Pancreas (tissue), 10 donors: Measurements from ENCODE around the gene MYBPC3. TPM values are rescaled to one million over a fixed set of nuclear protein-coding genes. Genes with fewer than 3 reads are reported as not detected.
A peak's percentile ranks its signal among the peaks of the same experiment; 100 is the strongest.

Experiments
- ATAC-seq, 4 donors: fragments of 200-7000 bp; cut with Tn5 transposase; one replicate each; pipeline versions ENCODE4 v1.8.0 to v1.9.1; 2020; ENCODE audit warnings: mild to moderate bottlenecking in 4 of 4, moderate library complexity in 4 of 4
- DNase-seq, 6 donors: peaks; one replicate each; pipeline ENCODE4 v3.0.0-alpha.2; 2020
- FAIRE-seq: peaks from 2 replicates; lab custom pipeline; 2012; peaks lifted over from hg19 to GRCh38; lab: Jason Lieb, UNC
- H3K27ac ChIP-seq, 4 donors: fragments of 200-600 bp; sonication (generic); 1 replicate in 3 of 4; 2 replicates in 1 of 4; pipeline versions ENCODE4 v1.5.0 to v1.8.0; 2020
- H3K27me3 ChIP-seq, 4 donors: fragments of 200-600 bp; one replicate each; pipeline ENCODE4 v1.8.0; 2021
- H3K36me3 ChIP-seq, 3 donors: fragments of 200-600 bp; sonication (generic) in 1 of 3; one replicate each; pipeline versions ENCODE4 v1.5.0 to v1.8.0; 2020 to 2021
- H3K4me1 ChIP-seq, 3 donors: fragments of 200-600 bp; one replicate each; pipeline ENCODE4 v1.8.0; 2021
- H3K4me3 ChIP-seq, 4 donors: fragments of 200-600 bp; sonication (generic) in 2 of 4; one replicate each; pipeline versions ENCODE4 v1.5.0 to v1.8.0; 2020 to 2021
- H3K9me3 ChIP-seq, 4 donors: fragments of 200-600 bp; one replicate each; pipeline ENCODE4 v1.8.0; 2021
- CTCF ChIP-seq, 4 donors: fragments of 200-600 bp; sonication (generic) in 3 of 4; IDR thresholded peaks; one replicate each; pipeline versions ENCODE4 v1.5.0 to v1.8.0; 2021; ENCODE audit warnings: antibody characterized with exemption in 4 of 4
- WGBS, 2 donors: extraction: QIAGEN DNeasy Blood & Tissue Kit; methylation state at CpG; one replicate each; pipeline ENCODE4 v1.1.7; 2013; 5-methylcytosine and 5-hydroxymethylcytosine counted together
- intact Hi-C, 3 donors: fragments of 100-400 bp; cut with DNase I; formaldehyde crosslinking; loops; one replicate each; pipeline versions ENCODE4 v1.11.1 to v1.14.2; 2022
- polyA plus RNA-seq, 2 donors: library from polyadenylated mRNA; stranded (reverse); fragments of 200-250 nt; gene quantifications; one replicate each; pipeline ENCODE4 v1.2.3, GENCODE V29; 2013
- total RNA-seq, 6 donors: library from RNA; stranded (reverse); fragmentation: NEBNext Ultra II Directional in 4 of 6; extraction: Animal tissue kit (Norgen Biotek cat#: 25700) in 4 of 6; gene quantifications; one replicate each; pipeline versions ENCODE4 v1.2.1 to v1.2.4, GENCODE V29; 2021 to 2023
- donor health status: healthy with polysubstance abuse.
- donor health status: DM: no; HTN: no; CAD: no; lungs with moderate emphysema.
- donor health status: DM: no; HTN: no; CAD: no.
- donor health status: control.
- donor health status: control.
- donor health status: Bipolar disorder and iron deficiency.
- donor health status: DM: yes; HTN: yes; CAD: no.
- donor health status: DM: no; HTN: no; CAD: no.
- donor health status: DM: no; HTN: no; CAD: no.
- donor health status: DM: yes; HTN: yes; CAD: no.

MYBPC3 gene
- total and polyA plus RNA-seq, 8 donors = 0.06 to 1.0 (median 0.12) TPM; not detected in 2

GRCh38 chr11:47349521-47350095 is 2.9 kb downstream of the MYBPC3 start:
- Histone ChIP-seq H3K27me3 (no peaks in the 10 kb centered on the region), H3K9me3 (no peaks in the 10 kb centered on the region), H3K27ac (no peak overlapping the region), H3K4me1 (peaks cover 0 to 10% (median 8%) of the 10 kb centered on the region in 3 donors), H3K4me3 (no peak overlapping the region), H3K36me3 (no peaks in the 10 kb centered on the region)
- intact Hi-C loops = loop anchor here in 1 of 3 donors (10.0 kb wide), 1 partner anchor 175 kb away; the partner anchor contains the start of gene ARFGAP2
- no peak for TF ChIP-seq CTCF (IDR thresholded peaks at IDR 0.05)
- no peak for FAIRE-seq
- 91 to 93% methylated on average over 23 of the region's 23 CpGs for WGBS, 2 donors
- ATAC-seq = no peak
- DNase-seq = peak in 1 of 6 donors; percentile 70

- no peak for TF ChIP-seq CTCF (IDR thresholded peaks at IDR 0.05)
- FAIRE-seq = no peak
Measured at GRCh38 chr11:47348859-47349258, 3.6 kb downstream of the MYBPC3 start.

GRCh38 chr11:47348131-47348802 is 4.2 kb downstream of the MYBPC3 start:
- no peak for ATAC-seq
- Histone ChIP-seq H3K36me3 (no peaks in the 10 kb centered on the region), H3K27ac (no peak overlapping the region), H3K9me3 (no peaks in the 10 kb centered on the region), H3K4me1 (peaks cover 0 to 10% (median 8%) of the 10 kb centered on the region in 3 donors), H3K27me3 (no peaks in the 10 kb centered on the region), H3K4me3 (no peak overlapping the region)
- no peak for FAIRE-seq
- 80 to 82% methylated on average over 24 of the region's 24 CpGs for WGBS, 2 donors
- intact Hi-C loops = no loop called here
- DNase-seq = peak in 1 of 6 donors; percentile 78
- no peak for TF ChIP-seq CTCF (IDR thresholded peaks at IDR 0.05)

More at GRCh38 chr11:47348859-47349258, 3.6 kb downstream of the MYBPC3 start:
- H3K27me3 ChIP-seq = no peaks in the 10 kb centered on the region
- no peaks in the 10 kb centered on the region for H3K36me3 ChIP-seq
- intact Hi-C loops = no loop called here
- no peak for DNase-seq
- H3K9me3 ChIP-seq = no peaks in the 10 kb centered on the region
- H3K4me1 ChIP-seq = peaks cover 0 to 10% (median 8%) of the 10 kb centered on the region in 3 donors
- no peak for ATAC-seq
- H3K27ac ChIP-seq = no peak overlapping the region
- 73 to 77% methylated on average over 8 of the region's 8 CpGs for WGBS, 2 donors
- H3K4me3 ChIP-seq = no peak overlapping the region

GRCh38 chr11:47347137-47347536 is 5.4 kb downstream of the MYBPC3 start:
- intact Hi-C loops = no loop called here
- no peak overlapping the region for H3K27ac ChIP-seq
- no peak for DNase-seq
- ATAC-seq = no peak
- no peak for FAIRE-seq
- no peak for TF ChIP-seq CTCF (IDR thresholded peaks at IDR 0.05)
- no peak overlapping the region for H3K4me3 ChIP-seq
- no peaks in the 10 kb centered on the region for H3K27me3 ChIP-seq
- peaks cover 0 to 8% (median 8%) of the 10 kb centered on the region in 3 donors for H3K4me1 ChIP-seq
- 76 to 82% methylated on average over 5 of the region's 5 CpGs for WGBS, 2 donors
- H3K36me3 ChIP-seq = no peaks in the 10 kb centered on the region
- no peaks in the 10 kb centered on the region for H3K9me3 ChIP-seq
